HCT116 (cell line): ENCODE measurements around the gene INPP5D. TPM values are rescaled to one million over a fixed set of nuclear protein-coding genes. Genes with fewer than 3 reads are reported as not detected.

Experiments
- ATAC-seq: fragments of 200-7000 bp; cut with Tn5 transposase; 2 replicates; pipeline ENCODE4 v1.9.1; 2020; ENCODE audit warnings: mild to moderate bottlenecking, moderate library complexity
- BruUV-seq: library from RNA; stranded (reverse); fragments of 400-500 nt; replicated peaks from 2 replicates; lab custom pipeline; 2021; lab: Mats Ljungman, UMichigan
- CTCF ChIA-PET: fragments of 300-600 bp; sonication (Branson Sonifier 250); formaldehyde crosslinking; loops from one replicate; lab custom pipeline; 2021; ENCODE audit warnings: antibody characterized with exemption; lab: Charles Lee
- POLR2A ChIA-PET: fragments of 300-600, 350-600 bp; sonication (Branson Sonifier 250); formaldehyde crosslinking; loops from one replicate; lab custom pipeline; 2021; ENCODE audit warnings: antibody characterized with exemption; lab: Charles Lee
- RAD21 ChIA-PET, 2 experiments: fragments of 300-600 bp; sonication (Branson Sonifier 250); formaldehyde crosslinking; loops; one replicate each; lab custom pipeline; 2023; ENCODE audit warnings: low total read pairs in 2 of 2; ENCODE audit not compliant: uncharacterized antibody in 2 of 2, unreplicated experiment in 2 of 2, low non-redundant PET in 1 of 2; lab: Charles Lee
- DNase-seq: peaks from one replicate; pipeline ENCODE4 v3.0.0-alpha.2; 2010; ENCODE audit warnings: low read depth, low spot score
- H2AFZ ChIP-seq: fragments of 200-600 bp; shearing (Covaris generic), sonication (generic); 2 replicates; pipeline ENCODE4 v1.6.1; 2017; ENCODE audit warnings: low read depth, mixed run types, mixed read lengths, antibody characterized with exemption, low read length; ENCODE audit not compliant: poor library complexity, severe bottlenecking
- H3K27ac ChIP-seq: 2 replicates; pipeline ENCODE4 v1.5.1; 2012; ENCODE audit warnings: low read depth, low read length
- H3K27me3 ChIP-seq: fragments of 200-600 bp; sonication (generic); 2 replicates; pipeline ENCODE4 v1.6.1; 2016; ENCODE audit warnings: mixed run types, low read length, mixed read lengths; ENCODE audit not compliant: insufficient read depth
- H3K36me3 ChIP-seq, 2 experiments: fragments of 200-500 bp in 1 of 2; fragments of 200-600 bp in 1 of 2; sonication (Bioruptor generic) in 1 of 2; sonication (generic) in 1 of 2; 2 replicates each; pipeline versions ENCODE4 v1.5.1 to v1.6.1; 2014 to 2016; ENCODE audit warnings: low read length in 2 of 2, inconsistent platforms in 1 of 2, mixed read lengths in 1 of 2, mixed run types in 1 of 2; ENCODE audit not compliant: insufficient read depth in 2 of 2, control insufficient read depth in 1 of 2
- H3K4me1 ChIP-seq, 2 experiments: fragments of 200-600 bp in 1 of 2; sonication (generic) in 1 of 2; 2 replicates each; pipeline versions ENCODE4 v1.5.1 to v1.6.1; 2012 to 2017; ENCODE audit warnings: low read length in 2 of 2, inconsistent platforms in 1 of 2, mild to moderate bottlenecking in 1 of 2, mixed read lengths in 1 of 2, mixed run types in 1 of 2, moderate library complexity in 1 of 2; ENCODE audit not compliant: insufficient read depth in 2 of 2, control insufficient read depth in 1 of 2
- H3K4me2 ChIP-seq: fragments of 200-600 bp; sonication (generic); 2 replicates; pipeline ENCODE4 v1.6.1; 2017; ENCODE audit warnings: mixed run types, low read length, mixed read lengths
- H3K4me3 ChIP-seq, 2 experiments: fragments of 200-600 bp in 1 of 2; sonication (generic) in 1 of 2; replicated peaks in 1 of 2; 2 replicates each; pipeline ENCODE4 v1.5.1; 2011 to 2016; ENCODE audit warnings: low read length in 2 of 2, control low read depth in 1 of 2, low read depth in 1 of 2, mild to moderate bottlenecking in 1 of 2, mixed read lengths in 1 of 2, mixed run types in 1 of 2
- H3K79me2 ChIP-seq: fragments of 200-600 bp; sonication (generic); 2 replicates; pipeline ENCODE4 v1.6.1; 2017; ENCODE audit warnings: mild to moderate bottlenecking, mixed run types, low read length, moderate library complexity, mixed read lengths; ENCODE audit not compliant: insufficient read depth
- H3K9ac ChIP-seq: fragments of 200-600 bp; sonication (generic); 2 replicates; pipeline ENCODE4 v1.6.1; 2016; ENCODE audit warnings: low read length, mixed read lengths
- H3K9me2 ChIP-seq: fragments of 200-600 bp; sonication (generic), shearing (Covaris generic); 2 replicates; pipeline ENCODE4 v1.6.1; 2017; ENCODE audit warnings: mixed run types, mild to moderate bottlenecking, moderate library complexity; ENCODE audit not compliant: insufficient read depth
- H3K9me3 ChIP-seq, 2 experiments: fragments of 200-500 bp in 1 of 2; fragments of 200-600 bp in 1 of 2; sonication (Bioruptor generic) in 1 of 2; sonication (generic) in 1 of 2; 2 replicates each; pipeline ENCODE4 v1.6.1; 2014 to 2017; ENCODE audit warnings: low read length in 2 of 2, mixed read lengths in 2 of 2, inconsistent platforms in 1 of 2, low read depth in 1 of 2, mild to moderate bottlenecking in 1 of 2, mixed run types in 1 of 2, moderate library complexity in 1 of 2; ENCODE audit not compliant: control insufficient read depth in 1 of 2, insufficient read depth in 1 of 2
- H4K20me1 ChIP-seq: fragments of 200-600 bp; sonication (generic), shearing (Covaris generic); 2 replicates; pipeline ENCODE4 v1.6.1; 2017; ENCODE audit warnings: mixed run types, mild to moderate bottlenecking, moderate library complexity; ENCODE audit not compliant: insufficient read depth
- CBX3 ChIP-seq: IDR thresholded peaks from 2 replicates; pipeline ENCODE4 v1.6.1; 2012; ENCODE audit warnings: low read depth
- EGR1 ChIP-seq: IDR thresholded peaks from 2 replicates; pipeline ENCODE4 v1.6.1; 2012; ENCODE audit warnings: low read depth
- ELF1 ChIP-seq: IDR thresholded peaks from 2 replicates; pipeline ENCODE4 v1.6.1; 2012; ENCODE audit warnings: low read depth, borderline replicate concordance
- EZH2 ChIP-seq: fragments of 200-600 bp; sonication (generic); IDR thresholded peaks from 2 replicates; pipeline ENCODE4 v1.6.1; 2017; ENCODE audit warnings: antibody characterized with exemption, mixed run types
- EZH2phosphoT487 ChIP-seq: fragments of 200-600 bp; IDR thresholded peaks from 2 replicates; pipeline ENCODE4 v1.6.1; 2018; ENCODE audit warnings: antibody characterized with exemption, borderline replicate concordance
- JUND ChIP-seq: IDR thresholded peaks from 2 replicates; pipeline ENCODE4 v1.6.1; 2012
- POLR2AphosphoS5 ChIP-seq: IDR thresholded peaks from 2 replicates; pipeline ENCODE4 v1.6.1; 2011; ENCODE audit warnings: mild to moderate bottlenecking, low read depth, low read length, moderate library complexity
- REST ChIP-seq: IDR thresholded peaks from 2 replicates; pipeline ENCODE4 v1.6.1; 2012; ENCODE audit warnings: low read depth
- SRF ChIP-seq: IDR thresholded peaks from 2 replicates; pipeline ENCODE4 v1.6.1; 2012; ENCODE audit warnings: low read depth
- YY1 ChIP-seq: IDR thresholded peaks from 2 replicates; pipeline ENCODE4 v1.6.1; 2011; ENCODE audit warnings: low read length, low read depth, moderate library complexity, mild to moderate bottlenecking; ENCODE audit not compliant: insufficient replicate concordance; ENCODE audit errors: extremely low read depth
- intact Hi-C: fragments of 100-400 bp; cut with micrococcal nuclease; formaldehyde crosslinking; loops from 2 replicates; pipeline ENCODE4 v1.10.0; 2022
- total RNA-seq: library from RNA; stranded (reverse); gene quantifications from one replicate; pipeline ENCODE4 v1.2.1, GENCODE V29; 2021; ENCODE audit not compliant: unreplicated experiment

Gene INPP5D
- total RNA-seq, 1 experiment from 2014 or later: 1.8 TPM

GRCh38 chr2:233114421-233114861 is 54.3 kb downstream of the INPP5D start:
- H4K20me1 ChIP-seq: no peaks in the 10 kb centered on the region
- BruUV-seq: no TSS peak
- no peak overlapping the region for H3K4me3 ChIP-seq
- H3K4me1 ChIP-seq: no peaks in the 10 kb centered on the region
- RAD21 ChIA-PET: no interaction called here
- H2AFZ ChIP-seq: no peak overlapping the region
- TF ChIP-seq REST (no peak), EZH2 (no peak), CBX3 (no peak)
- ATAC-seq: no peak
- no peak overlapping the region for H3K9ac ChIP-seq
- H3K36me3 ChIP-seq: no peaks in the 10 kb centered on the region
- no peaks in the 10 kb centered on the region for H3K9me3 ChIP-seq
- no peaks in the 10 kb centered on the region for H3K79me2 ChIP-seq
- DNase-seq: no peak
- H3K27ac ChIP-seq: no peak overlapping the region
- POLR2A ChIA-PET: no interaction called here
- no peaks in the 10 kb centered on the region for H3K9me2 ChIP-seq
- intact Hi-C loops: no loop called here
- CTCF ChIA-PET: interaction anchor here (0.9 kb wide), 1 partner anchor 15 kb away, joined by 6 read pairs; no protein-coding TSS in a partner anchor
- no peaks in the 10 kb centered on the region for H3K27me3 ChIP-seq
- no peak overlapping the region for H3K4me2 ChIP-seq

GRCh38 chr2:233115121-233115520 is 55.0 kb downstream of the INPP5D start:
- CTCF ChIA-PET: interaction anchor here (0.9 kb wide), 1 partner anchor 14 kb away, joined by 6 read pairs; no protein-coding TSS in a partner anchor

More at GRCh38 chr2:233115121-233115520, 55.0 kb downstream of the INPP5D start:
- no peak overlapping the region for H2AFZ ChIP-seq
- ChIA-PET POLR2A (no interaction called here), RAD21 (no interaction called here)
- intact Hi-C loops: no loop called here
- H3K4me3 ChIP-seq: no peak overlapping the region
- no peaks in the 10 kb centered on the region for H3K4me1 ChIP-seq
- no peaks in the 10 kb centered on the region for H3K9me3 ChIP-seq
- H3K9me2 ChIP-seq: no peaks in the 10 kb centered on the region
- no peaks in the 10 kb centered on the region for H3K79me2 ChIP-seq
- H4K20me1 ChIP-seq: no peaks in the 10 kb centered on the region
- H3K27me3 ChIP-seq: no peaks in the 10 kb centered on the region
- ATAC-seq (no peak), DNase-seq (no peak)
- no peaks in the 10 kb centered on the region for H3K36me3 ChIP-seq
- TF ChIP-seq EGR1 (no peak), SRF (no peak), ELF1 (no peak), JUND (no peak), POLR2AphosphoS5 (no peak), YY1 (no peak), EZH2phosphoT487 (no peak)
- no peak overlapping the region for H3K4me2 ChIP-seq
- no TSS peak for BruUV-seq
- H3K27ac ChIP-seq: no peak overlapping the region
- H3K9ac ChIP-seq: no peak overlapping the region
